ENCODE measurements around the gene CTSD. TPM values are rescaled to one million over a fixed set of nuclear protein-coding genes. Genes with fewer than 3 reads are reported as not detected.

Gene CTSD
- total RNA-seq, 6 experiments from 2014 or later: 212 to 240 (median 229) TPM

GRCh38 chr11:1736447-1736992 is 27.2 kb downstream of the CTSD start:
- no peak for DNase-seq

GRCh38 chr11:1735271-1735670 is 28.5 kb downstream of the CTSD start:
- Mint-ChIP-seq H3K27me3 (ENCODE audit: insufficient read depth) (peaks cover 48% of the 10 kb centered on the region), H3K36me3 (ENCODE audit: low read depth) (peaks cover 28% of the 10 kb centered on the region), H3K9me3 (peaks cover 40% of the 10 kb centered on the region), H3K27ac (no peak overlapping the region), H3K4me1 (ENCODE audit: low read depth) (no peaks in the 10 kb centered on the region), H3K4me3 (no peak overlapping the region)
- no peak for TF ChIP-seq CTCF (IDR thresholded peaks at IDR 0.05)
- no peak for DNase-seq

More at GRCh38 chr11:1736447-1736992, 27.2 kb downstream of the CTSD start:
- Mint-ChIP-seq H3K27ac (no peak overlapping the region), H3K4me1 (ENCODE audit: low read depth) (no peaks in the 10 kb centered on the region), H3K9me3 (peaks cover 34% of the 10 kb centered on the region), H3K4me3 (no peak overlapping the region), H3K36me3 (ENCODE audit: low read depth) (peaks cover 23% of the 10 kb centered on the region), H3K27me3 (ENCODE audit: insufficient read depth) (peaks cover 48% of the 10 kb centered on the region)
- TF ChIP-seq CTCF (IDR thresholded peaks at IDR 0.05): no peak

GRCh38 chr11:1734641-1735081 is 29.1 kb downstream of the CTSD start:
- H3K4me3 Mint-ChIP-seq: no peak overlapping the region
- DNase-seq: no peak
- peaks cover 40% of the 10 kb centered on the region for H3K9me3 Mint-ChIP-seq
- no peak for TF ChIP-seq CTCF (IDR thresholded peaks at IDR 0.05)
- H3K27me3 Mint-ChIP-seq (ENCODE audit: insufficient read depth): peaks cover 42% of the 10 kb centered on the region
- H3K4me1 Mint-ChIP-seq (ENCODE audit: low read depth): no peaks in the 10 kb centered on the region; the same call in 1 of the 2 replicates
- H3K36me3 Mint-ChIP-seq (ENCODE audit: low read depth): peaks cover 28% of the 10 kb centered on the region
- H3K27ac Mint-ChIP-seq: no peak overlapping the region

GRCh38 chr11:1733716-1734640 is 29.7 kb downstream of the CTSD start:
- no peak for DNase-seq
- H3K27ac Mint-ChIP-seq: no peak overlapping the region
- TF ChIP-seq CTCF (IDR thresholded peaks at IDR 0.05): no peak
- H3K9me3 Mint-ChIP-seq: peaks cover 40% of the 10 kb centered on the region
- peaks cover 37% of the 10 kb centered on the region for H3K27me3 Mint-ChIP-seq (ENCODE audit: insufficient read depth)
- H3K4me3 Mint-ChIP-seq: no peak overlapping the region
- H3K4me1 Mint-ChIP-seq (ENCODE audit: low read depth): no peaks in the 10 kb centered on the region; the same call in 1 of the 2 replicates
- peaks cover 28% of the 10 kb centered on the region for H3K36me3 Mint-ChIP-seq (ENCODE audit: low read depth)

GRCh38 chr11:1733009-1733715 is 30.6 kb downstream of the CTSD start:
- Mint-ChIP-seq H3K9me3 (peaks cover 35% of the 10 kb centered on the region), H3K36me3 (ENCODE audit: low read depth) (peaks cover 28% of the 10 kb centered on the region), H3K27ac (no peak overlapping the region), H3K4me1 (ENCODE audit: low read depth) (no peaks in the 10 kb centered on the region; the same call in 1 of the 2 replicates), H3K4me3 (no peak overlapping the region), H3K27me3 (ENCODE audit: insufficient read depth) (peaks cover 35% of the 10 kb centered on the region)
- no peak for DNase-seq
- TF ChIP-seq CTCF (IDR thresholded peaks at IDR 0.05): no peak
